HG03139 (cell line): ENCODE results near the gene MTX1.
"Not testable (repeated sequence)": the region's sequence is repeated elsewhere in the genome, so short reads cannot be mapped to it uniquely, and the experiment has no call there.

ENCODE experiments used
- ATAC-seq: cut with Tn5 transposase; IDR thresholded peaks from one replicate; pipeline ENCODE4 v1.9.1; 2021; ENCODE audit not compliant: unreplicated experiment

The MTX1 gene

DNA sequence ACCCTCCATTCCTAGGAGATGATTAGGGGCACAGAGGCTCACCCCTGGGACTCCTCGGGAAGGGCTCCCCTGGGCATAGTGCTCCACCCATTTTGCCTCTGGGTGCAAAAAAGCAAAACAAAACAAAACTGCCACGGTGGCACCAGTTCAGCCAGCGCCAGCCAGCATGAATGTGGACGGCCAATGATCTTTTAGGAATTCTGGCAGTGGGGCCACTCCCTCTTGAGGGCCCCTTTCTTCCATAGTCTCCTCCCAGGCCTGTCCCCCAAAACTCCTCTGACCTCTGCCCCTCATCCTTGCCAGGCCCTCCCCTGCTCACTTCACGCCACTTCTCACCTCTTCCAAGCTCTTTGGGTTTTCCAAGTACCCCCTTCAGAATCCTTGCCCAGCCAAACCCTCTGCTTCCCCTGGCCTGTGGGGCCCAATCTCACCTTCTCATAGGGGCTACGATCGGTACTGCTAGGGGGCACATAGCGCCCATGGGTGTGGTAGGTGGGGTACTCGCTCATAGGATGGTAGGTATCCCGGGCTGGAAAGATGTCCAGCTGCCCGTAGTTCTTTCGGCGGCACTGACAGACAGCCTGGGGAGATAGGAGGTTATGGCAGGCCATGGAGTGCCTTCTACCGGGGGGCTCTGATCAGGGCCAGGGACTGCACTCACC lies 21.6 kb upstream of the MTX1 start:
- ATAC-seq: no peak

- ATAC-seq: no peak
Observed at GRCh38 chr1:155187456-155187891, 21.0 kb upstream of the MTX1 start.

GRCh38 chr1:155188268-155188667 lies 20.2 kb upstream of the MTX1 start:
- no peak for ATAC-seq

GRCh38 chr1:155189926-155190325 lies 18.6 kb upstream of the MTX1 start:
- not testable (repeated sequence) for ATAC-seq

DNA sequence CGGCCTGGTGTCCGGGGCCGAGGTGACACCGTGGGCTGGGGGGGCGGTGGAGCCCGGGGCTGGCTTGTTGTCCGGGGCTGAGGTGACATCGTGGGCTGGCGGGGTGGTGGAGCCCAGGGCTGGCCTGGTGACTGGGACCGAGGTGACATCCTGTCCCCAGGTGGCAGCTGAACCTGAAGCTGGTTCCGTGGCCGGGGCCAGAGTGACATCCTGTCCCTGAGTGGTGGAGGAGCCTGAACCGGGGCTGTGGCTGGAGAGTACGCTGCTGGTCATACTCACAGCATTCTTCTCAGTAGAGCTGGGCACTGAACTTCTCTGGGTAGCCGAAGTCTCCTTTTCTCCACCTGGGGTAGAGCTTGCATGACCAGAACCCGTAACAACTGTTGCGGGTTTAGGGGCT lies 16.6 kb upstream of the MTX1 start:
- ATAC-seq: no peak

DNA sequence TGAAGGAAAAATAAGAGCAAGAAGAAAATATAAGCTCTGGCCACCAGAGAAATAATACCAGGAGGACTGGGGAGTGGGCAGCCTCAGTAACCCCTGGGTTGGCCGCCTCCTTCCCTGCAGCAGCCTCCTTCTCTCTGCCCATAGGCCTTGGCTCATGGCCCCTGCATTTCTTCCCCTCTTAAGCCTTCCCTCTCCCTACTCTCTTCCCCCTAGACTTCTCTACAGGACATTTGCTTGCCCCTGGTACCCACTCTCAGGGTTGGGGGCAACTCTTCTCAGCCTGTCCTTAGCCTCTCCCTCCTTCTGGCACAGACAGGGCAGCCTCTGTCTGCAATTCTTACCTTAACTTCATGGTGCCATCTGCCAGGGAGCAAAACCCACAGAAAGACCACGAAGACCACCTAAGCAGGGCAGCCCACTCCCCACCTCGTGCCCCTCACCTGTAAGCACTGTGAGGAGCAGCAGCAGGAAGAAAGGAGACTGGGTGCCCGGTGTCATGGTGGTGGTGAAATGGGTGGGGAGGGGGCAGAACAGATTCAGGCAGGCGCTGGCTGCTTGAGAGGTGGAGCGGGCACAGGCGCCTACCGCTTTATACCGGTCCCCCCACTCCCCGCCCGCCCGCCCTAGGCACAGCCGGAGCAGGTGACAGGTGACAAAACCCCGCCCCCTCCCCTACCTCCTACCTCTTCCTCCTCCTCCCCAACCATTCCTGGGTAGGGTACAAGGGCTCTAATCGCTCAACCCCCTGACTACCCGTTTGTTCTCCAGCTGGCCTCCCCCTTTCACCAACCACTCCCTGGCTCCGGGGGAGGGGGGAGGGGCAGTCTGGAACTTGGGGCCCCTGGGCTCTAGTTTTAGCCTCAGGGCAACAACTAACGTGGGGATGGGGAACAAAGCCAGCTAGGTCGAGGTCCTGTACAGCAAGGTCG lies 15.9 kb upstream of the MTX1 start:
- ATAC-seq: no peak

DNA sequence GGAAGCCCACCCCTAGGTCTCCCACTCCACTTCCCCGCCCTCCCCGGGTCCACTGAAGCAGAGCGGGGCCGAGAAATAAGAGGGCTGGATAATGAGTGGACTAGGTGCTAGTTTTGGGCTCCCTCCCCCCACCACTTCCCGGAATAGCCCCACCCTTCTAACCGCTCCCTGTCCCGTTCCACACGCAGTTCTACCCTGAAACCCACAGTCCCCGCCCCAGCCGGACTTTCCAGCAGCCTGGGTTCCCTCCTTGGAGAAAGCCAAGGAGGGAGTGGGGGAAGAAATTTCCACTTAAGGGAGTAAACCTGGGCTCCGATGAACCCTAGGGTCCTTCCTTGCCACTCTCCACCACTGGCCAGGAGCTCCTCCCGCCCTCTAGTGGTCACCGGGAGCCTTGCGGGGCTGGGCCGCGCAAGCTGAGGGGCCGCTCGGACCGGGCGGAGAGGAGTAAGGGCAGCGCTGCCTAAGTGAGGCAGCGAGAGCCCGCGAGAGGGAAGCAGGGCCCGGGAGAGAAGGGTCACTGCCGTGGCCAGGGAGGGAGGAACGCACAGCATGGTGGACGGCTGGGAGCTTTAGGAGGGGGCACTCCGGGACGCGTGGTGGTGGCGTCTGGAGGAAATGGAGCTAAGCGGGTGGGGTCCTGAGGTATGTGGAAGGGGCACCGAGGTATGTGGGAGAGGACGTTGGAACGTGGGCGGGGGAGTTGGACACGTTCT lies 15.1 kb upstream of the MTX1 start:
- ATAC-seq: peak; percentile 57

DNA sequence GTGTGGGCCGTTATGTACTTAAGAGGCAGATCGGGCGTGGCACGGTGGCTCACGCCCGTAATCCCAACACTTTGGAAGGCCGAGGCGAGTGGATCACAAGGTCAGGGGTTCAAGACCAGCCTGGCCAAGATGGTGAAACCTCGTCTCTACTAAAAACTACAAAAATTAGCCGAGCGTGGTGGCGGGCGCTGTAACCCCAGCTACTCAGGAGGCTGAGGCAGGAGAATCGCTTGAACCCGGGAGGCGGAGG lies 14.6 kb upstream of the MTX1 start:
- not testable (repeated sequence) for ATAC-seq

- no peak for ATAC-seq
Observed at GRCh38 chr1:155195201-155196102, 13.0 kb upstream of the MTX1 start.

- ATAC-seq: no peak
Observed at GRCh38 chr1:155196103-155196892, 12.2 kb upstream of the MTX1 start.

DNA sequence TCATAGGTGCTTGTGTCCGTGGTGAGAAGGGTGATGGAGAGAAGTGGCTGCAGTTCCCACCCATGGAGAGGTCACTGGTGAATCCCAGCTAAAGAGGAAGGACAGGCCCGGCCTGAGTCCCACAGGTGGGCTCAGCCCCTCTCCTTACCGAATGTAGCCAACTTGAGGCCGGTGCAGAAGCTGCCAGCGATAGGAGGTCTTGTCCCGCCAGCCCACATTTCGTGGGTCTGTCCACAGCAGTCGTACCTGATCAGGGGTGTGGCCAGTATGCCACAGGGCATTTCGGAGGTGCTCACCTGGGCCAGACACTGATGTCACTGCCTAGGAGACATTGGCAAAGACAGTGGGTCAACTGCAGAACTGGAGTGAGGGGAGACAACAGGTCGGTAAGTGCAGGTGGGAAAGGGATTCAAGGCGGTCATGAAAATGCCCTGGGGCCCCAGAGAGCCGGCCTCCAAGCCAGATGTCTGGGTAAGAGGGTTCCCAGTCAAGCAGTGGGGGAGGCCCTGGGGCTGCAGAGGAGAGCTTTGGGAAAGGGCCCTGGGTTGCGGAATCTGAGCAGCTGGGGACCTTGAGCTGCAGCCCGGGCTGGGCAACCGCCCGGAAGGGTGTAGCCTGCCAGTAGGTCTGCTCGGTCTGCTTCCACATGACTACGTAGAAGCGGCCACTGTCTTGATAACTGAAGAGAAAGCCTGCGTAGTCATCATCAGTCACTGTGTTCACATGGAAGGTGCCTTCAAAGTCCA lies 11.4 kb upstream of the MTX1 start:
- no peak for ATAC-seq

DNA sequence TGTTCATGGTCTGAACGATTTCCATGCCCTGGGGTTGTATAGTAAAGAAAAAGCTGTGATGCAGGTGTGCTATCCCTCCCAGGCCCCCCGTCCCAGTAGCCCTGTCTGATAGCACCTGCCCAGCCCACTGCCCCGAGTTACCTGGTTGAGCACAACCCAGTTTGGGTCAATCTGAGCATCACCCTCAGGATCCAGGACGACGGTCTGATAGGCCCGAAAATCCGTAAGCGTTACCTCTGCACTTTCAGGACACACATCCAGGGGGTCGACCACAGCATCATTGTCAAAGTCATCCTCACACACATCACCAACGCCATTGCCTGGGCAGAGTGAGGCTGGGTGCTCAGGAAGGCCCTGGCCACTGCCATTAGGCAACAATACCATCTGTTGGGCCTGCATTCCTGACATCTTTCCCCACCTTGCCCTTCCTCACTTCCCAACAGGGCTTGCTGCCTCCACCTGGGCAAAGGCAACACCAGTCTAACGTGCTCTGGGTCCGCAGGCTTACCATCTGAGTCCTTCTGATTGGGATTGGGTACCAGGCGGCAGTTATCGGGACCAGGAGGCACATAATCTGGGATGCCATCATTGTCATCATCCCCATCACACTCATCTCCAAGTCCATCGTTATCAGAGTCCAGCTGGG lies 10.5 kb upstream of the MTX1 start:
- ATAC-seq: no peak

GRCh38 chr1:155198547-155198906 lies 10.0 kb upstream of the MTX1 start:
- ATAC-seq: no peak

GRCh38 chr1:155199792-155200191 lies 8.7 kb upstream of the MTX1 start:
- no peak for ATAC-seq

GRCh38 chr1:155200920-155201319 lies 7.6 kb upstream of the MTX1 start:
- ATAC-seq: no peak

DNA sequence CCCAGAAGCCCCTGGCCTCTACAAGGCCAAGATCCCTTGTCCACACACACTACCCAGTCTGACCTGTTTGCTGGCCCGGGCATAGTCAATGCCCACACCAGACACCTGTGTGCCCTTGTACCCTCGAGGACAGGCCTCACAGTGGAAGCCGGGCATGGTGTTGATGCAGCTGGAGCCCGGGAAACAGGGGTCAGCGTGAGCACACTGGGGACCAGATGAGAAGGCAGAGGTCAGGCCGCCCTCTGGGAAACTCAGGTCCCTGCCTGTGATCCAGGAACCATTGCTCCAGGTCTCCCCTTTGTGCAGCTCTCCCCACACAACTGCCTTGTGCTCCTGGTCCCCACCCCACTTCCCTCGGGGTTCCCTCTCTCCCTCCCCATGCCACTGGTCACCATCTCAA lies 6.3 kb upstream of the MTX1 start:
- no peak for ATAC-seq

- ATAC-seq: no peak
Observed at GRCh38 chr1:155202731-155203515, 5.6 kb upstream of the MTX1 start.

DNA sequence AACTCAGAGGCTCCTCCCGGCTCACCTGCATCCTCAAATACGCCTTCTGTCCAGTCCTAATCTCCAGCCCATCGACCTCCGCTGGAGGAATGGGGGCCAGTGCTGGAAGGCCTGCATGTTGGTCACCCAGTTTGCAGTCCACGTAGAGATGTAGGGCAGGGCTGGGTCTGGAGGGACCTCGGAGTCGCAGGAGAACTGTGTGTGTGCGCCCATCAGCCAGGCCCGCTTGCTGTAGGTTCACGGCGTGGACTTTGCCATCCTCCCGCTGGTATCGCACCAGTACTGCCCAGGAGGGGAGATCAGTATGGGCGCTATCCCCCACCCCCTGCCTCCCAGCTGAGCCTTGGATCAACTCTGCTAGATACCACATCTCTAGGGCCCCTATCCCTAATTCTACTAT lies 3.5 kb upstream of the MTX1 start:
- ATAC-seq: no peak
